Stimulated activated CD8-positive, alpha-beta memory T cell treated with anti-CD3 and anti-CD28 coated beads, Interleukin-15, amount 100 ng/mL, for 24 hours (primary cell): ENCODE measurements around the gene LAD1.

Experiments used
- DNase-seq: peaks from one replicate; pipeline ENCODE4 v3.0.0-alpha.2; 2020; ENCODE audit warnings: low read depth

LAD1 gene

GRCh38 chr1:201363467-201363866, 35.7 kb downstream of the LAD1 start:
- no peak for DNase-seq

GRCh38 chr1:201362906-201363305, 36.2 kb downstream of the LAD1 start:
- DNase-seq = no peak

- DNase-seq = no peak
Observed at GRCh38 chr1:201361652-201362504, 37.2 kb downstream of the LAD1 start.

- no peak for DNase-seq
Observed at GRCh38 chr1:201360901-201361651, 38.0 kb downstream of the LAD1 start.

- DNase-seq = no peak
Observed at GRCh38 chr1:201360486-201360885, 38.6 kb downstream of the LAD1 start.

GRCh38 chr1:201359873-201360210, 39.3 kb downstream of the LAD1 start:
- no peak for DNase-seq

- DNase-seq = no peak
Observed at GRCh38 chr1:201359031-201359872, 39.9 kb downstream of the LAD1 start.

- no peak for DNase-seq
Observed at GRCh38 chr1:201358596-201358995, 40.5 kb downstream of the LAD1 start.

GRCh38 chr1:201357636-201358348, 41.3 kb downstream of the LAD1 start:
- no peak for DNase-seq

GRCh38 chr1:201357211-201357610, 41.9 kb downstream of the LAD1 start:
- DNase-seq = no peak

- DNase-seq = no peak
Observed at GRCh38 chr1:201356701-201357100, 42.4 kb downstream of the LAD1 start.

GRCh38 chr1:201356236-201356635, 42.9 kb downstream of the LAD1 start:
- DNase-seq = no peak

- no peak for DNase-seq
Observed at GRCh38 chr1:201355471-201355870, 43.7 kb downstream of the LAD1 start.

- DNase-seq = no peak
Observed at GRCh38 chr1:201354901-201355295, 44.2 kb downstream of the LAD1 start.

GRCh38 chr1:201354151-201354900, 44.8 kb downstream of the LAD1 start:
- DNase-seq = no peak

- no peak for DNase-seq
Observed at GRCh38 chr1:201353186-201353940, 45.8 kb downstream of the LAD1 start.

- no peak for DNase-seq
Observed at GRCh38 chr1:201351617-201352016, 47.5 kb downstream of the LAD1 start.

- DNase-seq = no peak
Observed at GRCh38 chr1:201350884-201351283, 48.2 kb downstream of the LAD1 start.

- no peak for DNase-seq
Observed at GRCh38 chr1:201350361-201350725, 48.8 kb downstream of the LAD1 start.

- DNase-seq = no peak
Observed at GRCh38 chr1:201349092-201349491, 50.0 kb downstream of the LAD1 start.

- no peak for DNase-seq
Observed at GRCh38 chr1:201348211-201348566, 50.9 kb downstream of the LAD1 start.
